Kasumi-1 (cell line): ENCODE results near the gene SRGAP2C.
"Not testable (repeated sequence)": the region's sequence is repeated elsewhere in the genome, so short reads cannot be mapped to it uniquely, and the experiment has no call there.

ENCODE experiments used
- DNase-seq, 2 experiments: peaks; one replicate each; lab custom pipeline; 2025; lab: John Stamatoyannopoulos, UW

Gene SRGAP2C

DNA sequence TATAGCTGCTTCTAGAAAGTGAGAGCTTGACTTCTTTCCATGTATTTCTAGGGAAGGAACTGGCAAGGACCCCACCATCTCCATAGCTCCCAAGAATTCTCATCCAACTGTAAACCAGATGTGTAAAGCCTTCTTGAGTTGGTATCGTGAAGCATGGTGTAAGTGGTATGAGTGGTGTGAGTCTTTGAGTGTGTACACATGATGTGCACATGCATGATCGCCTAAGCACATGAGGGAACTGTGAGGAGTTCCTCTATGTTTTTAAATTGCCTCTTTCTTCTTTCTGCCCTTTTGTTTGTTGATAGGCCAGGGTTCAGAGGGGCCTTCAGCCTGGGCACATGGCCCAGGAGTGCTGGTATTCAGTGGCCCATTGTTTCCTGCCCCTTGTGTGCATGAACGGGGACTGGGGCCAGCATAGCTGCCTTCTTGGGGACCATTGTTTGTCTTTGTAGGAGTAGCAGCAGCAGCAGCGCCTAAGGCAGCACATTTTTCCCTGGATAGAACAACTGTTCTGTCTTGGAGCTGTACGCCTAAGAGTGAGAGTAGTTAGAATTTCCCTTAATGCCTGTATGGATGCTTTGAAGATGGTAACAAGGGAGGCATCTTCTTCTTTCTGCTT lies 96.0 kb downstream of the SRGAP2C start:
- DNase-seq, result not testable (repeated sequence)

GRCh38 chr1:121281480-121281879 lies 96.7 kb downstream of the SRGAP2C start:
- DNase-seq, result not testable (repeated sequence)

DNA sequence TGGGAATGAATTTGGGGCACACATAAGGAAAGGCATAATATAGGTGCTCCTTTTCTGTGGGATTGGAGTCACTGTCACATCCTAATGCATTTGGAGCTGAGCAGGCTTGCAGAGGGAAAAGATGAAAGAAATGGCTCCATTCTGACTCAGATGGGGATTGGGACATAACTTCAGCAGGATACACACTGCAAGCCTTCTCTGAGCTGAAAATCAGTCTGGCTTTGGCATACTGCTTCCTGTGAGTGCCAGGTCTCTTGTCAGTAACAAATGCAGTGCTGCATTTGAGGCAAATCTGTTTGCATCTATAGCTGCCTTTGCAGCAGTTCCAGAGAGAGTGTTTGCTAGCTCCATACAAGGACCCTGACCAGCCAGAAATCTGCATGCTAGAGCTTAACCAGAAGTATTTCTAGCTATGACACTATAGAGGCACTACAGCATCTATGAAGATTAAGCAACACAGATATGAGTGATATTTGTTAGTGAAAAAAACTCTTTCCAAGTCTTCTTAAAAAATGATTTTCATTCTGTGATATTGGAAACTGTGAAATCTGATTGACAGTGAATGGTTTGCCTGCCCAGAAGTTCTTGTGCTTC lies 98.9 kb downstream of the SRGAP2C start:
- DNase-seq, result not testable (repeated sequence)

- not testable (repeated sequence) for DNase-seq
Measured at GRCh38 chr1:121292590-121292989, 107.8 kb downstream of the SRGAP2C start.

GRCh38 chr1:121293263-121294204 lies 108.8 kb downstream of the SRGAP2C start:
- not testable (repeated sequence) for DNase-seq

- DNase-seq, result not testable (repeated sequence)
Measured at GRCh38 chr1:121294205-121294570, 109.4 kb downstream of the SRGAP2C start.

- DNase-seq, result not testable (repeated sequence)
Measured at GRCh38 chr1:121296563-121296962, 111.8 kb downstream of the SRGAP2C start.

DNA sequence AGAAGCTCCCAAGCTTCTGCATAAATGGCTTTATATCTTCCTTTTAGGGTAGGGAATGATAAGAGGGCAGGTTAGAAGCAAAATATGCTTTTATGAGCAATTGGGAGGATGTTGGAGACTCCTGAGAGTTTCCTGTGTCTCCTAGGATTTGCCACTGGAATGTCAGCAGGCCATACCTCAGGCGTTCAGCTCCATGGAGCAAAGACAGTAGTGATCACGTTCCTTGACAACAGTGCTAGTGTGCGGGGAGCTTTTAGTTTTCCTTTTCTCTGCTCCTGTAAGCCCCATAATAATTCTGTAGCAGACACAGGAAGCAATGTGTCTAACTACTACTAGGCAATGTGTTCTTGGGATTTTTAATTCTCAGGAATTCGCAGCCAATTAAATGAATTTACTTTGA lies 113.8 kb downstream of the SRGAP2C start:
- not testable (repeated sequence) for DNase-seq

DNA sequence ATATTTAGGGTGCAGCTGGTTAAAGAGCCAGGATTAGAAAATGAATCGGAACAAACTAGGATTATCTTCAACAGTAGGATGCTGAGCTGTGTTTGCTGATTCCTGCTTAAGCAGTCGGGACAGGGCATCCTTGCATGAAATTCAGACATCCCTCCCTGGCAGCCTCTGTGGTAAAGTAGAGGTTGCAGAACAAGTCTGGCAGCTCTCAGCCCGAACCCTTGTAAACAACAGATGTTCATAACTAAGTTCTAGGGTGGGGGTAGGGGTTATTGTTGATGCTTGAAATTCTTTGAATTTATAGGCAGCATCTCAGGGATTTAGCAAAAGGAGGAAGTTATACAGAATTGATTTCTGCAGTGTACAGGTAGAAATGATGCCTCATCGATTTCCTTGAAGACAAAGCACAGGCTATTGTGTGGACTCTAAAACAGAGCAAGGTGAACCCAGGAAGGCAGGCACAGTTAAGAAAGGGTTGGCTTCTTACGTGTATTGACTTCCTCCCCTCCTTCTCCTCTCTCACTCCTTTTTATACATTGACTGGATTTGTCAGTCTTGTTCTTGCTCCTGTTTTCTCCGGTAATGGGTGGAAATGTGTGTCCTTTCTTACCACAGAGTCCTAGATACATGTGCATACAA lies 114.9 kb downstream of the SRGAP2C start:
- not testable (repeated sequence) for DNase-seq

GRCh38 chr1:121301876-121302275 lies 117.1 kb downstream of the SRGAP2C start:
- not testable (repeated sequence) for DNase-seq

DNA sequence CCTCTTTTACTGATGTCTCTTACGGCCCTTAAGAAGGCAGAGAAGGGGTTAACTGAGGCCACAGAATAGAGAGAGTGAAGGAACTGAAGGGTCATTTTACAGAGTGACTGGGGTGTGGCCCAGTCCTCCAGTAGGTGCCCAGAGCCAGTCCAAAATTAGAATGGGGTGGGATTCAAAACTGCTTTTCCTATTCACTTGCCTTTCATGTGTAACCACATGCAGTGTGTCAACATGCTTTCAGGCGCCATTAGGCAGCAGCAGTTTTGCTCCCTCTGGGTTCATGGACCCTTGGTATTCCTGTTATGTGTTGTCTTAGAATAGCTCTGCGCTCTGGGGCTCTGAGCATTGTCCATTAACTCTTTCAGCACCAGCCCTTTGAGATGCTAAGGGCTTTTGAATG lies 123.0 kb downstream of the SRGAP2C start:
- DNase-seq, result not testable (repeated sequence)

DNA sequence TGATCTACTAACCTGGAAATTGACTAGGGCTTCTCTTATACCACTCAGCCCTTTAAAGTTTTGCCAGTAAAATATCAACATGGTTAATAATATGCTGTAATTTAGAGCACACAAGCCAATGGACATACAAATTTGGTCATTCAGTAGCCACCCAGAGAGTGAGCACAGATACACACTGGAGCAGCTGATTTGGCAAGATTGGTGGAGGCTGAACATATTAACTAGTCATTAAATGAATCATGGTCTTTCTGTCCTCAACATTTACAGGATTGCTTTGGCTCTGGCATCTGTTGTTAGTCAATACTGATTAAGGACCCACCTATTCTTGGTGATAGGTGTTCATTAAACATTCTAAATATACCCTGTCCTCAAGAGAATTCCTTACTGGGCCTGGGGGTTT lies 130.7 kb downstream of the SRGAP2C start:
- not testable (repeated sequence) for DNase-seq

GRCh38 chr1:121316081-121316480 lies 131.3 kb downstream of the SRGAP2C start:
- DNase-seq, result not testable (repeated sequence)

GRCh38 chr1:121317491-121318468 lies 133.0 kb downstream of the SRGAP2C start:
- DNase-seq, result not testable (repeated sequence)

DNA sequence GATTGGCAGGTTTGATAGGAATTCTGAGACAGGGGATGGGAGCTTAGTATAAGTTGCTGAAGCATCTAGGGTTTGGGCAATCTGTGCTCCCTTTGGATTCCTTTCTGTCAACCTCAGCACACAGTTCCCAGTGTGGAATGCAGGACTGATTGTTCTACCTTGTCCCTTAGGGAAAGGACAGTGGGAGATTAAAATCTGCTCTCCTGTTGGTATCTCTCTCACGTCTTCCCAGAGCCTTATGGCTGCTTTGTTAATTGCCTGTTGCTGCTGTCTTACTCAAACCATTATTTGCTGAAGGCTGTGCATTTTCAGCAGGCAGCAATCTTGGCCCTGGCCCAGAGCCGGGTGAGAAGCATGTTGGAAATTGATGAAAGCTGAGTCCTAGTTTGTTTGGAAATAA lies 133.9 kb downstream of the SRGAP2C start:
- not testable (repeated sequence) for DNase-seq

DNA sequence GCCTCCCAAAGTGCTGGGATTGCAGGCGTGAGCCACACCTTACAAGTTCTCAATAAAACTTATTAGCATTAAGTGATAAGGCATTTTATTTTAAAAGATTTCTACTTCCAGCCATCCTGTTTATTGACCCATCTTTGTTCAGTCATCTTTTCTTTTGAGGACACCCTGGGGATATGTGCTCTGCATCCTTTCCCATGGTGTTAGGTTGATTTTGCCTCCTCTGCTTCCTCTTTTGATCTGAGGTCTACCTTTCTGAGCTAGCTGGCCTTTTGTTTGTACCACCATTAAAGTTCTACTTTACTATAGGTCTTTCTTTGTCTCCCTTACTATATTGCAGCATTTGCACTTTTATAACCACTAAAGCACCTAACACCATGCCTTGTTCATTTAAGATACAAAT lies 136.9 kb downstream of the SRGAP2C start:
- DNase-seq, result not testable (repeated sequence)

- DNase-seq, result not testable (repeated sequence)
Measured at GRCh38 chr1:121324726-121325125, 140.0 kb downstream of the SRGAP2C start.

GRCh38 chr1:121332141-121332540 lies 147.4 kb downstream of the SRGAP2C start:
- not testable (repeated sequence) for DNase-seq

DNA sequence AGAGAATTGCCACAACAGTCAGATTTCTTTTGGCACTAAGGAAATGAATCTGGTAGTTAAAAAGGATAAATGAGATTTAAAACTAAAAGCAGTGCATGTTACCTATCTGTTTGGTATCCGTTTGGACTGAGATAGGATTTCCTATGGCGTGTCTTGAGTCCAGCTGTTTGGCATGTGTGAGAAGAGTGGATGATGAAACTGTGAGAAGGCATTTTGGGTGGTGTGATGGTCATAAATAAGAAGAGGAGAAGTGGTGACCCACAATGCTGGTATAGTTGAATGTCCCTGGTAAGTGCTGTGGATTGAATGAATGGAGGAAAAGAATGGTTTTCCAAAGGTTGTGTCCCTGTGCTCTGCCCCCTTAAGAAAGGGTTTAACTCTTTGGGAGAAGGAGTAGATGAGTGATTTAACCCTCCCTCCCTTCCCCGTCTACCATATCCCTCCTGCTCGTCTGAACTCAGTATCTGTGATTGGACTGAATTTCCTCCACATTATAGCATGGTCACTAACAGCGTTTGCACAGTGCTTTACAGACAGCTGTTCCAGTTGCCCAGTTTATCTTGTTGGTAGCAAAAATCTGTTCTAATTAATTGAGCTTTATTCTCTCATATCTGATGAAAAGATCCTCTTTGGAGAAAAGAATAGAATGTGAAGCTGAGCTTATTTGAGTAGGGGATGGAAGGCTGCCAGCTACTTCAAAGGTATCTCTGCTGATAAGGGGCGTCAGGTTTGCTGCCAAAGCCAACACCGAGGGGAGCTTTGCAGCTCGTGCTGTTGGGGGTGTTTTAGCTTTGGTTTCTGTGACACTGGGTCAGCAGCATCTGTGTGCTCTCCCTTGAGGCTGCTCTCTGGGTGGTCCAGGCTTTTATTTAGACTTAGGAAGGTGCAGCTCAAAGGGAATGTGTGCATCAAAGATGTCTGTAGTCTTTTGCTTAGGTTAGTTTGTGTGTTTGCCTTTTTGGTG lies 148.1 kb downstream of the SRGAP2C start:
- not testable (repeated sequence) for DNase-seq

DNA sequence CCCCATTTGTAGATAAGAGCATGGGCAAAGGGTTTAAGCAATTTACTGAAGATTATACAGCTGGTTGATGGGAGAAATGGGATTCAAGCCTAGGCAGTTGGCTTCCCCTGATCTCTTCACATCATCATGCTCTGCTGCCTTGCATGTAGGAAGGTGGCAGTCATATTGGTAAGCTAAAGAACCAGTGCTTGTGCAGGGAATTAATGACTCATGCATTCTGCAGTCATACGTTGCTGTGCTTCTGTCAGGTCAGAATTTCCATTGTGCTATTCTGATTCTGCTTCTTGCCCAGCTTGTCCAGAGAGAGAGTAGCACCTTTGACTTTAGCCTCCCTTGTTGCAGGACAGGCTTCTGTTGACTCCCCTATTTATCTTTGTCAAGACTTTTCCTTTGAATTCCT lies 153.2 kb downstream of the SRGAP2C start:
- not testable (repeated sequence) for DNase-seq
